Retinal pigment epithelial cell (primary cell): ENCODE data around the gene ADSS1.

ENCODE experiments used
- DNase-seq: peaks from one replicate; pipeline ENCODE4 v3.0.0-alpha.2; 2010; ENCODE audit warnings: low read depth
- H3K4me3 ChIP-seq: 2 replicates; pipeline ENCODE4 v1.5.1; 2011; ENCODE audit warnings: mild to moderate bottlenecking, low read length, control low read depth, moderate library complexity
- TF ChIP-seq, protein P1 (sequence below): conservative IDR thresholded peaks from 2 replicates; pipeline ENCODE4 v1.5.1; 2011; ENCODE audit warnings: low read depth, low read length, control low read depth, inconsistent platforms

The ADSS1 gene

DNA sequence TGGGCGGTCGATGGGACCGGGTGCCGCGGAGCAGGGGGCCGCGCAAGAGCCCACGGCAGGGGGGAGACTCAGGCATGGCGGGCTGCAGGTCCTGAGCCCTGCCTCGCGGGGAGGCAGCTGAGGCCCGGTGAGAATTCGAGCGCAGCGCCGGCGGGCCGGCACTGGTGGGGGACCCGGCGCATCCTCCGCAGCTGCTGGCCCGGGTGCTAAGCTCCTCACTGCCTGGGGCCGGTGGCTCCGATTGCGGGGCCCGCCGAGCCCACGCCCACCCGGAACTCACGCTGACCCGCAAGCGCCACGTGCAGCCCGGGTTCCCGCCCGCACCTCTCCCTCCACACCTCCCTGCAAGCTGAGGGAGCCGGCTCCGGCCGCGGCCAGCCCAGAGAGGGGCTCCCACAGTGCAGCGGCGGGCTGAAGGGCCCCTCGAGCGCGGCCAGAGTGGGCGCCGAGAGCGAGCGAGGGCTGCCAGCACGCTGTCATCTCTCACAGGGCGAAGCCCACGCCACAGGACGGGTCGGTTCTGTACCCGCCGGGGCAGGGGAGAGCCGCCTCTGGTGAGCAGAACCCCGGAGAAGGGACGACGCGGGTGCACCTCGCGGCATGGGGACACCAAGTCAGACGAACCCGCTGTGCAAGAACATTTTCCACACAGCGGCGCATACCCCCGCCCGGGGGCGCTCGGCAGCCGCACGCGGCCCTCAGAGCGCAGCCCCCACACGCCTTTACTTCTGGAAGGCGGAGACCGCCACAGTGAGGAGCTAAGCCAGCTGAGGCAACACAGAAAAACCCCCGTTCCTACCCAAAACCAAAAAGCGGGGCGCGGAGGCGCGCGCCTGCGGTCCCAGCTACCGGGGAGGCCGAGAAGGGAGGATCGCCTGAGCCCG, 27.8 kb downstream of the ADSS1 start:
- TF ChIP-seq, protein P1, sequence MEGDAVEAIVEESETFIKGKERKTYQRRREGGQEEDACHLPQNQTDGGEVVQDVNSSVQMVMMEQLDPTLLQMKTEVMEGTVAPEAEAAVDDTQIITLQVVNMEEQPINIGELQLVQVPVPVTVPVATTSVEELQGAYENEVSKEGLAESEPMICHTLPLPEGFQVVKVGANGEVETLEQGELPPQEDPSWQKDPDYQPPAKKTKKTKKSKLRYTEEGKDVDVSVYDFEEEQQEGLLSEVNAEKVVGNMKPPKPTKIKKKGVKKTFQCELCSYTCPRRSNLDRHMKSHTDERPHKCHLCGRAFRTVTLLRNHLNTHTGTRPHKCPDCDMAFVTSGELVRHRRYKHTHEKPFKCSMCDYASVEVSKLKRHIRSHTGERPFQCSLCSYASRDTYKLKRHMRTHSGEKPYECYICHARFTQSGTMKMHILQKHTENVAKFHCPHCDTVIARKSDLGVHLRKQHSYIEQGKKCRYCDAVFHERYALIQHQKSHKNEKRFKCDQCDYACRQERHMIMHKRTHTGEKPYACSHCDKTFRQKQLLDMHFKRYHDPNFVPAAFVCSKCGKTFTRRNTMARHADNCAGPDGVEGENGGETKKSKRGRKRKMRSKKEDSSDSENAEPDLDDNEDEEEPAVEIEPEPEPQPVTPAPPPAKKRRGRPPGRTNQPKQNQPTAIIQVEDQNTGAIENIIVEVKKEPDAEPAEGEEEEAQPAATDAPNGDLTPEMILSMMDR = no peak
- peak overlapping the region; percentile 56 for H3K4me3 ChIP-seq
- no peak for DNase-seq

DNA sequence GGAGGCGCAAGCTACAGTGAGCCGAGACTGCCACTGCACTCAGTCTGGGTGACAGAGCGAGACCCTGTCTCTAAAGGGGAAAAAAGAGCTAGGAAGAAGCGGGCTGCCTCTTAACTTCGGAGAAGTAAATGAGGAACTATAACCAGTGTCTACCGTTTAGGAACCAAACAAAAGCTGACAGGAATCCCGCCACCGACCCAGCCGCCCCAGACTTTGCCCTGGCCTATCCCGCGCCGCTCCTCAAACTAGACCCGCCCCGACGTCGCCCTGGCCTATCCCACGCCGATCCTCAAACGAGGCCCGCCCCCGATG, 28.4 kb downstream of the ADSS1 start:
- DNase-seq = no peak
- TF ChIP-seq, protein P1 = no peak
- H3K4me3 ChIP-seq = peak overlapping the region; percentile 56

DNA sequence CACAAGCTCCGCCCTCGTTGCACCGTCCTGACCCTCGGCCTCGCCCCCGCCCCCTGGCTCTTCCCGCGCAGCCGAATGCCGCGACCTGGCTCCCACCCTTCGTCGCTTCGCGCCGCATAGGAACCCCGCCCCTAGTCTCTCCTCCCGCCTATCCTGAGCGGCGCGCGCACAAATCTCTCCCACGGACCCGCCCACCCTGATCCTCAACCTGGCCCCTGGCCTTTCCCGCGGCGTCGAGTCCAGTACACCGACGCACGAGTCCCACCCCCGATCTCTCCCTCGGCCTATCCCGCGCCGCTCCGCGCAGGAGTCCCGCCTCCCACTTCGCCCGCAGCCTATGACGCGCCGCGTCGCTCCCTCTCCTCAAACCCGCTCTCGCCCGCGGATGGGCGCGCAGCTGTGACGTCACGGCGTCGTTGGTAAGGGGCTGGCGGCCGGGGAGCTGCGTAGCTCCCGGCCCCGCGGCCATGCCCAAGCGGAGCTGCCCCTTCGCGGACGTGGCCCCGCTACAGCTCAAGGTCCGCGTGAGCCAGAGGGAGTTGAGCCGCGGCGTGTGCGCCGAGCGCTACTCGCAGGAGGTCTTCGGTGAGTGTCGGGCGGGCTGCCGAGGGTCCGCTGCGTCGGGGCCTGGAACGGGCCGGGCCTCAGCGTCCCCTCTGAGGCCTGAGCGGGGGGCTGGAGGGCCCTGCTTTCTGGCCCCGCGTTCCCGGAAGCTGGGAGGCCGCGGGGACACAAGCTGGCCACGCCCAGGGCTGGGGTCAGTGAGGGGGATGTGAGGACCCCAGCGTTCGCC, 28.9 kb downstream of the ADSS1 start, which contains the start of gene SIVA1:
Gene SIVA1 (plus strand): TSS at position 413 of the 793 bp plus-strand sequence. CDS start 55 bp downstream, at position 468.
- DNase-seq = peak; percentile 98
- peak within 1 kb of the TSS; percentile 90 for H3K4me3 ChIP-seq
- TF ChIP-seq, protein P1 = no peak

DNA sequence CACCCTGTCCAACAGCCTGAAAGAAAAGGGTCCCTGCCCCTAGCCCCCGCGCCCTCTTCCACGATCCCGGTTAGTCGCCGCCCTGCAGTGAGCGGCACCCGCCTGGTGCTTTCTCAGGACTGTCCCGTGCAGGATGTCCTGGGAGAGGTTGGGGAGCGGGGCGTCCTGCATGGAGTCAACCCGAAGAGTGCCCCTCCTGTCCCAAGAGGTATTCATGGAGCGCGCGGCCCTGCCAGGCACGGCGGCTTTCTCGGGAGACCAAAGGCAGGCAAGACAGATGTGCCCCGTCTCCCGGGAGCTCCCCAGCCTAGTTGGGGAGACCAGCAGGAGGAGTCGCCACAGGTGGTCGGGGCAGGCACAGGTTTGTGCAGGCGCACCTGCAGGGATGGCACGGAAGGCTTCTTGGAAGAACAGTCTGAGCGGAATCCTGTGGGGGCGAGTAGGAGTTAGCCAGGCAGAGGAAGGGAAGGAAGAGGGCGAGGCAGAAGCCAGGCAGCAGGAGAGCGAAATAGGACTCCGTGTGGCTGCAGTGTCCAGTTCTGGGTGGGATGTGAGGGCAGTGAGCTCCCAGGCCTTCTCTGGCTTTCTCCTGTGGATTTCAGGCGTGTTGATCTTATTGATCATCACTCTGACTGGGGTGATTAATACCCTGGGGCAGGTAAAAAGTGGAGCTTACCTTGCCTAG, 29.6 kb downstream of the ADSS1 start:
- no peak for DNase-seq
- H3K4me3 ChIP-seq = peak overlapping the region; percentile 90
- TF ChIP-seq, protein P1 = no peak

DNA sequence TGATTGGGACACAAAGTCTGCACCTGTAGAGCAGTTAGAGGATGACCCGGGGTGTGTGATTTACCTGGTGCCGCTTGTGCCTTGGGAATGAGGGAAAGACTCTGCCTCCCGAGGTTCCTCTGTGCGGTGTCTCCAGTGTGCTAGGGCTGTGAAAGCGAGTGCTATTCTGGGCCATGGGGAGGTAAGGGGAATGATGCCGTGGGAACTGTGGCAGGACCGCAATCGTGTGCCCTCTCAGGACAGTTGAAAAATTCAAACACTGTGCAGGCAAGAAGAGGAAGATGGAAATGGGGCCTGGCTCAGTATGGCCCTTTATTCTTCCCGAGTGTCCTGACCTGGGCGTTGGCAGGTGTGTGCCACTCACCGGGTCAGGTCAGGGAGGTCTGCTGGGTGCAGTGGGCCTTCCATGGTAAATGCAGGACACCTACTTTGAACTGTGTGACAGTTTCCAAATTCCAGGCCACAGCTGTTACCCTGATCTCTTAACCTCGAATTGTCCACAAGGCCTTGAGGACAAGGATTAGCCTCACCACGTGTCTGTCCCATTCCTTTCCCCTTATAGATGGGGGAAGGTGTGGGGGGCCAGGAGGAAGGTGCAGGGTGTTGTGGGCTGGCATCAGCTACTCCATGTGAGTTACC, 30.3 kb downstream of the ADSS1 start:
- H3K4me3 ChIP-seq = peak overlapping the region; percentile 90
- DNase-seq = no peak
- TF ChIP-seq, protein P1 = no peak

DNA sequence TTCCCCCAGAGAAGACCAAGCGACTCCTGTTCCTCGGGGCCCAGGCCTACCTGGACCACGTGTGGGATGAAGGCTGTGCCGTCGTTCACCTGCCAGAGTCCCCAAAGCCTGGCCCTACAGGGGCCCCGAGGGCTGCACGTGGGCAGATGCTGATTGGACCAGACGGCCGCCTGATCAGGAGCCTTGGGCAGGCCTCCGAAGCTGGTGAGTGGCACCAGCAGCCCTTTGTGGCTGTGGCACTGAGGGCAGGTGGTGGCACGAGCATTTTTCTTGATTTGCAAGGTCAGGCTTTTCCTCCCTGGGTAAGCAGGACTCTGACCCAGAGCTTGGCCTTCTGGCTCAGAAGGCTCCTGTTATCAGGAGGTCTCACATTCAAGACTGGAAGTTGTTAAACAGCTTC, 31.6 kb downstream of the ADSS1 start:
- no peak for DNase-seq
- H3K4me3 ChIP-seq = no peak overlapping the region
- TF ChIP-seq, protein P1 = no peak
